Caco-2 (cell line): ENCODE data around the gene TGFBR2. TPM values are rescaled to one million over a fixed set of nuclear protein-coding genes. Genes with fewer than 3 reads are reported as not detected.

ENCODE experiments used
- BruUV-seq: library from RNA; stranded (reverse); fragments of 400-500 nt; replicated peaks from 2 replicates; lab custom pipeline; 2021; lab: Mats Ljungman, UMichigan
- CTCF ChIA-PET: fragments of 300-600 bp; sonication (Branson Sonifier 250); formaldehyde crosslinking; loops from one replicate; lab custom pipeline; 2022; ENCODE audit warnings: antibody characterized with exemption; lab: Charles Lee
- POLR2A ChIA-PET: fragments of 300-600 bp; sonication (Branson Sonifier 250); formaldehyde crosslinking; loops from one replicate; lab custom pipeline; 2022; ENCODE audit warnings: antibody characterized with exemption; lab: Charles Lee
- DNase-seq, 2 experiments: peaks; one replicate each; pipeline versions ENCODE4 v3.0.0 to v3.0.0-alpha.2; 2020 to 2022
- H3K27me3 ChIP-seq: replicated peaks from 2 replicates; pipeline ENCODE4 v1.6.0; 2011; ENCODE audit warnings: low read length; ENCODE audit not compliant: control insufficient read depth, insufficient read depth
- H3K36me3 ChIP-seq: 2 replicates; pipeline ENCODE4 v1.5.1; 2011; ENCODE audit warnings: low read length; ENCODE audit not compliant: control insufficient read depth, insufficient read depth
- H3K4me1 ChIP-seq: fragments of 250-450 bp; sonication (Bioruptor Pico); 2 replicates; pipeline ENCODE4 v1.5.1; 2020; ENCODE audit warnings: mild to moderate bottlenecking
- H3K4me3 ChIP-seq: 2 replicates; pipeline ENCODE4 v1.5.1; 2011; ENCODE audit warnings: low read depth, mild to moderate bottlenecking, control low read depth, low read length
- H3K9me3 ChIP-seq: fragments of 250-450 bp; sonication (Bioruptor Pico); 2 replicates; pipeline ENCODE4 v1.5.1; 2020; ENCODE audit warnings: mild to moderate bottlenecking, moderate library complexity
- H3K27ac Mint-ChIP-seq: one replicate; pipeline ENCODE4 v1.8.0; 2022; ENCODE audit warnings: mixed read lengths; ENCODE audit not compliant: unreplicated experiment
- H3K27me3 Mint-ChIP-seq: one replicate; pipeline ENCODE4 v1.8.0; 2022; ENCODE audit warnings: mixed read lengths; ENCODE audit not compliant: insufficient read depth, unreplicated experiment
- H3K36me3 Mint-ChIP-seq: one replicate; pipeline ENCODE4 v1.8.0; 2022; ENCODE audit warnings: mild to moderate bottlenecking, mixed read lengths; ENCODE audit not compliant: insufficient read depth, unreplicated experiment
- H3K4me1 Mint-ChIP-seq: one replicate; pipeline ENCODE4 v1.8.0; 2022; ENCODE audit warnings: low read depth, mixed read lengths; ENCODE audit not compliant: unreplicated experiment
- H3K4me3 Mint-ChIP-seq: one replicate; pipeline ENCODE4 v1.8.0; 2022; ENCODE audit warnings: mild to moderate bottlenecking, moderate library complexity, mixed read lengths; ENCODE audit not compliant: unreplicated experiment
- H3K9me3 Mint-ChIP-seq: one replicate; pipeline ENCODE4 v1.8.0; 2022; ENCODE audit warnings: mixed read lengths; ENCODE audit not compliant: unreplicated experiment
- CTCF ChIP-seq, 2 experiments: fragments of 200-600 bp in 1 of 2; IDR thresholded peaks; 1 replicate in 1 of 2; 2 replicates in 1 of 2; pipeline versions ENCODE4 v1.5.1 to v1.8.0; 2011 to 2022; ENCODE audit warnings: antibody characterized with exemption in 1 of 2, control low read depth in 1 of 2, inconsistent platforms in 1 of 2, low read depth in 1 of 2, low read length in 1 of 2, mild to moderate bottlenecking in 1 of 2, moderate library complexity in 1 of 2; ENCODE audit not compliant: insufficient read depth in 1 of 2, severe bottlenecking in 1 of 2, unreplicated experiment in 1 of 2
- intact Hi-C: fragments of 100-400 bp; cut with micrococcal nuclease; formaldehyde crosslinking; loops from one replicate; pipeline ENCODE4 v1.10.0; 2022; ENCODE audit not compliant: unreplicated experiment
- total RNA-seq: library from RNA; stranded (reverse); gene quantifications from 2 replicates; pipeline ENCODE4 v1.2.3, GENCODE V29; 2022

The TGFBR2 gene
- total RNA-seq, 1 experiment from 2014 or later = 40.5 TPM

GRCh38 chr3:30567139-30567753 is 39.2 kb upstream of the TGFBR2 start:
- Mint-ChIP-seq H3K4me1 (peaks cover 6% of the 10 kb centered on the region), H3K36me3 (no peaks in the 10 kb centered on the region), H3K9me3 (no peaks in the 10 kb centered on the region), H3K4me3 (no peak overlapping the region), H3K27me3 (no peaks in the 10 kb centered on the region), H3K27ac (no peak overlapping the region)
- POLR2A ChIA-PET = no interaction called here
- H3K9me3 ChIP-seq = no peaks in the 10 kb centered on the region
- peaks cover 3% of the 10 kb centered on the region; the same call in 1 of the 2 replicates for H3K4me1 ChIP-seq
- DNase-seq = peak; percentile 35 to 39
- no peaks in the 10 kb centered on the region for H3K36me3 ChIP-seq
- H3K27me3 ChIP-seq = no peaks in the 10 kb centered on the region
- CTCF ChIA-PET = no interaction called here
- BruUV-seq = no TSS peak
- TF ChIP-seq CTCF (IDR thresholded peaks at IDR 0.05; ENCODE audit: insufficient read depth in 1 of 2, low read depth in 1 of 2, low read length in 1 of 2, severe bottlenecking in 1 of 2, unreplicated experiment in 1 of 2) = peak in 1 of 2 experiments; percentile 23
- intact Hi-C loops = loop anchor here (5.0 kb wide), 1 partner anchor 180 kb away; no protein-coding TSS in a partner anchor
- H3K4me3 ChIP-seq = no peak overlapping the region

GRCh38 chr3:30576946-30577345 is 29.5 kb upstream of the TGFBR2 start:
- Mint-ChIP-seq H3K36me3 (peaks cover 2% of the 10 kb centered on the region), H3K4me1 (peaks cover 17% of the 10 kb centered on the region), H3K27ac (no peak overlapping the region), H3K27me3 (no peaks in the 10 kb centered on the region), H3K9me3 (peaks cover 13% of the 10 kb centered on the region), H3K4me3 (no peak overlapping the region)
- Histone ChIP-seq H3K9me3 (no peaks in the 10 kb centered on the region; the same call in 1 of the 2 replicates), H3K4me1 (peaks cover 39% of the 10 kb centered on the region), H3K27me3 (no peaks in the 10 kb centered on the region), H3K36me3 (no peaks in the 10 kb centered on the region), H3K4me3 (no peak overlapping the region)
- TF ChIP-seq CTCF (IDR thresholded peaks at IDR 0.05; ENCODE audit: insufficient read depth in 1 of 2, low read depth in 1 of 2, low read length in 1 of 2, severe bottlenecking in 1 of 2, unreplicated experiment in 1 of 2) = no peak
- no TSS peak for BruUV-seq
- intact Hi-C loops = no loop called here
- POLR2A ChIA-PET = no interaction called here
- CTCF ChIA-PET = interaction anchor here (0.6 kb wide), 1 partner anchor 116 kb away, joined by 3 read pairs; no protein-coding TSS in a partner anchor
- no peak for DNase-seq

GRCh38 chr3:30577788-30578187 is 28.6 kb upstream of the TGFBR2 start:
- peaks cover 18% of the 10 kb centered on the region for H3K9me3 Mint-ChIP-seq
- TSS peak; percentile 88 for BruUV-seq
- Histone ChIP-seq H3K4me3 (no peak overlapping the region), H3K4me1 (peaks cover 47% of the 10 kb centered on the region), H3K27me3 (no peaks in the 10 kb centered on the region), H3K36me3 (no peaks in the 10 kb centered on the region), H3K9me3 (no peaks in the 10 kb centered on the region; the same call in 1 of the 2 replicates)
- no peak for TF ChIP-seq CTCF (IDR thresholded peaks at IDR 0.05; ENCODE audit: insufficient read depth in 1 of 2, low read depth in 1 of 2, low read length in 1 of 2, severe bottlenecking in 1 of 2, unreplicated experiment in 1 of 2)
- H3K4me3 Mint-ChIP-seq = no peak overlapping the region
- peaks cover 20% of the 10 kb centered on the region for H3K4me1 Mint-ChIP-seq
- CTCF ChIA-PET = no interaction called here
- peaks cover 5% of the 10 kb centered on the region for H3K36me3 Mint-ChIP-seq
- DNase-seq = no peak
- POLR2A ChIA-PET = no interaction called here
- intact Hi-C loops = no loop called here
- no peaks in the 10 kb centered on the region for H3K27me3 Mint-ChIP-seq
- no peak overlapping the region for H3K27ac Mint-ChIP-seq
